KG1 (cell line): ENCODE data around the gene ZNF467.

ENCODE experiments used
- DNase-seq: peaks from one replicate; lab custom pipeline; 2025; lab: John Stamatoyannopoulos, UW

The ZNF467 gene

DNA sequence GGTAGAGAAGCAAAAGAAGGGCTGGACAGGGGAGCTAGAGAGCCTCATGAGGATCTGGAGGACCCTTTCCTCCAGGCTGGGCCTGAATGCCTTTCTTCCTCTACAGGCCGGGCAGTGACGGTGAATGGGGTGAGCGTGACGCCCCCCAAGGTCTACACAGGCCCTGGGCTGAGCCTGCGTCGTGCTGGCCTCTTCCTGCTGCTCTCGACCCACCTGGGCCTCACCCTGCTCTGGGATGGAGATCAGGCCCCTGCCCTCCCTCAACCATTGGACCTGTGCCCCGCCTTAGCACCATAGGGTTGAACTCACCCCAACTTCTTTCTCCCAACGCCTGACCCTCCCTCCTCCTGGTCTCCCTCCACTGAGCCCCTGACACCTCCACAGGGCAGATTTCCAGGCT is 12.6 kb upstream of the ZNF467 start:
- DNase-seq, result no peak

DNA sequence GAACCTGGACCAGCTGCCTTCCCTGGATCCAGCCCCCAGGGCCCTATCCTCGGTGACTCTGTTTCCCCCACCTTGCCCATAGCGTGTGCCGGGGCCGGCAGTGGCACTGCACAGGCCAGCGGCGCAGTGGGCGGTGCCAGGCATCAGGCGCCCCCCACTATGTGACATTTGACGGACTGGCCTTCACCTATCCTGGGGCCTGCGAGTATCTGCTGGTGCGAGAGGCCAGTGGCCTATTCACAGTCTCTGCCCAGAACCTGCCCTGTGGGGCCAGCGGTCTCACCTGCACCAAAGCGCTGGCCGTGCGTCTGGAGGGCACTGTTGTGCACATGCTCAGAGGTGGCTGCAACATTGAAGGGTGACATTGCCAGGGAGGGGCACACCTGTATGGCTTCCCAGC is 12.0 kb upstream of the ZNF467 start:
- no peak for DNase-seq

DNA sequence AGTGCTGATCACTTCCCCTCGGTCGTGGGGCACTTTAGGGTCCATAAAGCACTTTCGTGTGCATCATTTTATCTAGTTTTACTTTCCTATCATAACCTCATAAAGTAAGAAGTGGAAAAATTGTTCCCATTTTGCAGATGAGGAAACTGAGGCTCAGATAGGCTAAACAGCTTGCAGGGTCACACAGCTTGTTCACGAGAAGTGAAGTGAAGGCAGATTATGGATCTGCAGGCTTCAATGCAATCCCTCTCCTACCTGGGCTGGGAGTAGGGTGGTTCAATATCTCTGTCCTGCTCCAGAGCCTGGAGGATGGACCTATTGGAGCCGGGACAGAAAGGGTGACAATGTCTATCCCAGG is 10.8 kb upstream of the ZNF467 start:
- no peak for DNase-seq

DNA sequence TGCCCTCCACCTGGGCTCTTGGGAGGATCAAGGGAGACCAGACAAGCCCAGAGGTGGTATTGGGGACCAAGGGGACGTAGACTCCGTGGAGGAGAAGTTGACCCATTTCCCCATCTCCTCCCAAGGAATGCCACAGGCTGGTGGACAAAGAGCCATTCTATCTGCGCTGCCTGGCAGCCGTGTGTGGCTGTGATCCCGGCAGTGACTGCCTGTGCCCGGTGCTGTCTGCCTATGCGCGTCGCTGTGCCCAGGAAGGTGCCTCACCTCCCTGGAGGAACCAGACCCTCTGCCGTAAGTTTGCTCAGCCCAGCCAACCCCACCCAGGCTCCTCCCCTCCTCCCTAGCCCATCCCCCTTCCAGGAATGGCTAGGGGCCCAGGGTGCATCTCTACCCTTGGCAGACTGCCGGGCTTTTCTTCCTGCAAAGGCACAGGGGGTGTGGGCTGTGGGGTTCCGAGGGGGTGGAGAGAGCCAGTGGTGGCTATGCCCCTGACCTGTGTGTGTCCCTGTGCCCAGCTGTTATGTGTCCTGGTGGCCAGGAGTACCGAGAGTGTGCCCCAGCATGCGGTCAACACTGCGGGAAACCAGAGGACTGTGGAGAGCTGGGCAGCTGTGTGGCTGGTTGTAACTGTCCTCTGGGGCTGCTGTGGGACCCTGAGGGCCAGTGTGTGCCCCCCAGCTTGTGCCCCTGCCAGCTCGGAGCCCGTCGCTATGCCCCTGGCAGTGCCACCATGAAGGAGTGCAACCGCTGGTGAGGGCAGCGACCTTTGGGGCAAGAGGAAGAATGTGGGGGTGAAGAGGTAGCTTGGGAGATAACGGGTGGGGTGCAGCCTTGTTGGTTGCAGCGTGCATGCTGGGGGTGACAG is 10.2 kb upstream of the ZNF467 start:
- no peak for DNase-seq

DNA sequence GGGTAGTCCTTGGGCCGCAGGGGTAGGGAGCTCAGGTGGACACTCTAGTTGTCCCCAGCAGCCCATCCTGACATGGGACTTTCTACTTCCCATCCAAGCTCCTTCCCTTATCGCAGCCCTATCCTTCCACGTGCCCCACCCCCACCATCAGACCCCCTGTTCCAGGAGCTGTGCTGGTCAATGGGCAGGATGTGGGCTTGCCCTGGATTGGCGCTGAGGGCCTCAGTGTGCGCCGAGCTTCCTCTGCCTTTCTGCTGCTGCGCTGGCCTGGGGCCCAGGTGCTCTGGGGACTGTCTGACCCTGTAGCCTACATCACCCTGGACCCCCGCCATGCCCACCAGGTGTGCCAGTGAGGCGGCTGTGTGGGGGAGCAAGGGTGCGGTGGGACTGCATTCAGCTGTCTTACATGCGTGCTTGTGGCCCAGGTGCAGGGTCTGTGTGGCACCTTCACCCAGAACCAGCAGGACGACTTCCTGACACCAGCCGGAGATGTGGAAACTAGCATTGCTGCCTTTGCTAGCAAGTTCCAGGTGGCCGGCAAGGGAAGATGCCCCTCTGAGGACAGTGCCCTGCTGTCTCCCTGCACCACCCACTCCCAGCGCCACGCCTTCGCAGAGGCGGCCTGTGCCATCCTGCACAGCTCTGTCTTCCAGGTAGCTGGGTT is 9.4 kb upstream of the ZNF467 start:
- DNase-seq, result no peak

DNA sequence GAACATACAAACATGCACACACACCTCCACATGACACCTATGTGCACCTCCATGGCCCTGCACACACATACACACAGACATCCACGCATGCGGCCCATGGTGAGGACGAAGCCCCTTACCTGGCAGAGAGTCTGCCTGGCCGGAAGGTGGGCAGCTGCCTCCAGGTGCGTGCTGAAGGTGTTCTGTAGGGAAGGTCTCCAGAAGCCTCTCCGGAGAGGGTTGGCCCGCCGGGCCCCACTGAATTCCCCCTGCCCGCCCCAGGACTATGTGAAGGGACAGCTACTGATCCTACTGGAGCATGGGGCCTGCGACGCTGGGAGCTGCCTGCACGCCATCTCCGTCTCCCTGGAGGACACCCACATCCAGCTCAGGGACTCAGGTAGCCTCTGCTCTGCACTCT is 8.5 kb upstream of the ZNF467 start:
- no peak for DNase-seq

DNA sequence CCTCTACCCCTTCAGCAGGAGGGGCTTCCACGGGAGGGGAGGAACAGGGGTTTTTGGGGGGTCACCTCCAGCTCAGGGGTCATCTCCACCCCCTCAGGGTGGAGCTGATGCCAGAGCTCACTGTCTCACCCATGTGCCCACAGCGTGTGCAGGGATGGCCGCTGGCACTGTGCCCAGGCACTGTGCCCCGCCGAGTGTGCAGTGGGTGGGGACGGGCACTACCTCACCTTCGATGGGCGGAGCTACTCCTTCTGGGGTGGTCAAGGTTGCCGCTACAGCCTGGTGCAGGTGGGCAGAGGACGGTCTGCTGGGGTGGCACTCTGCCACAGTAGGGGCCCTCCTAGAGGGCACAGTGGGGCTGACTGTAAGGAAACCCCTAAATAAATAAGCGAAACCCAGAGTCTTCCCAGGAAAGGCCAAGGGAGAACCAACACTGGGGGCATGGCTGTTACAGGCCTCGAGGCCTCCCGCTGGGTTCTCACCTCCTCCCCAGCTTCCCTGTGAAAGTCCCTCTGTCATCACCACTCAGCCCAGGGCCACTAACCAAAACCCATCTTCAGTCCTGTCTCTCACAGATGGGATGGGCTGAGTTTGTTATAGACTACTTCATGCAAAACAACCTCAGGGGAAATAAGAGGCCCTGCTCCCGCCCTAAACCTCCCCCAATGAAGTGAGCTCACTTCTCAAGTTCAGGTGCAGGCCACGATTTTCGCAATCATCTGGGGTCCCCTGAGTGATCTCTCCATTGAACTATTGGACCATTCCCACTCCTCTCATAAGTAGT is 7.4 kb upstream of the ZNF467 start:
- DNase-seq, result no peak

DNA sequence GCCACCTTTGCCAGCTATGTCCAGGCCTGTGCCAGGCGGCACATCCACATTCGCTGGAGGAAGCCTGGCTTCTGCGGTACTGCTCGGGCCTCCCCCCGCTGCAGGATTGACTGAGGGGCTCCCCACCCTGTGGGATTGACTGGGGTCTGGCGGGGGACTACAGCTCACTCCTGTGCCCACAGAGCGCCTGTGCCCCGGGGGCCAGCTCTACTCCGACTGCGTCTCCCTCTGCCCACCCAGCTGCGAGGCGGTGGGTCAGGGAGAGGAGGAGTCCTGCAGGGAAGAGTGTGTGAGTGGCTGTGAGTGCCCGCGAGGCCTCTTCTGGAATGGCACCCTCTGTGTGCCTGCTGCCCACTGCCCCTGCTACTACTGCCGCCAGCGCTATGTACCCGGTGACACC is 6.7 kb upstream of the ZNF467 start:
- no peak for DNase-seq

DNA sequence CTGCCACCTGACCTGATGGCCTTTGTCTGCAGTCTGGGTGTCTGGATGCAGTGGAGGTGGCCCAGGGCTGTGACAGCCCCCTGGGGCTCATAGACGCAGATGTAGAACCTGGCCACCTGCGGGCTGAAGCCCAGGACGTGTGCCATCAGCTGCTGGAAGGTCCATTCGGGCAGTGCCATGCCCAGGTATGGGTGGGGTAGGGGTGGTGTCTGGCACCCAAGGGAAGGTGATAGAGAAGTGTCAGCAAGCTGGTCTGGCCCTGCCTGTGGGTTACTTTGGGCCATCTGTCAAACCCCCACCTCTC is 6.1 kb upstream of the ZNF467 start:
- DNase-seq, result no peak

DNA sequence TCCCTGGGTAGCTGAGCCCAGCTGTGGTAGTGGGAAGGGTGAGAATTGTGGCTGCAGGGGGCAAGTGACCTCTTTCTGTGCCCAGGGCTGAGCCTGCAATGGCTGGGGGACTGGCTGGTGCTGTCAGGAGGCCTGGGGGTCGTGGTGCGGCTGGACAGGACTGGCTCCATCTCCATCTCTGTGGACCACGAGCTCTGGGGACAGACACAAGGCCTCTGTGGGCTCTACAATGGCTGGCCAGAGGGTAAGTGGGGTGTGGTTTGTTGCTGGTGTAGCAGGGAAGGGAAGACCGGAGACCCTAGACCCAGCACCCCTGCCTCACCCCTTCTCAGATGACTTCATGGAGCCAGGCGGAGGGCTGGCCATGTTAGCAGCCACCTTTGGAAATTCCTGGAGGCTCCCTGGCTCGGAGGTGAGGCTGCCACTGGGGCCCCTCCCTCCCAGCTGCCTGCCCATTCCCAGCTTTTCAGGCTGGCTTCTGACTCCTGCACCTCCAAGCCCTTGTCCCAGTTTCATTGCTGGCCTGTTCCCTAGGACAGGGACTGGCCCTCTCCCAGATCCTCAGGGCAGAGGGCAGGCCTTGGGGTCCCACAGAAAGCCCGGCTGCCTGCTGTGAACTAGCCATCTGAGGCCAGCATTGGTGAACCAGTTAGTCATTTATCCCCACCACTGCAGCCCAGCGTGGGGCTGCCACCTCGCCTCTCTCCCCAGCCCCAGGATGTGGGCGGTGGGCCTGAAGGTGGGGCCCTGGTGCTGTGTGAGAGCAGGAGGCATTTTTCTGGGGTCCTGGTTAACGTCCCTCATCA is 5.5 kb upstream of the ZNF467 start:
- DNase-seq, result no peak

DNA sequence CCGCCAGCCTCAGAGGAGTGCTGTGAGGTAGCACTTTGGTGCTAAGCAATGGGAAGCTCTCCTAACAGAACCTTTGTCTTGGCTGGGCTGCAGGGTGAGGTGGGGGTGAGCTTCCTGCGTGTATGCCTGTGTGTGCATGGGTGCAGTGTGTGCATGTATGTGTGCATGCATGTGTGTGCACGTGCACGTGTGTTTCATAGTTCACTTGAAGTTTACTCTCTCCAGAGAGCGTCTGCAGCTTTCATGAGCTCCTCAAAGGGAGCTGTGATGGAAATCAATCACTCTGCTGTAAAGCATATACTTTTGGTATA is 4.9 kb upstream of the ZNF467 start:
- no peak for DNase-seq

DNA sequence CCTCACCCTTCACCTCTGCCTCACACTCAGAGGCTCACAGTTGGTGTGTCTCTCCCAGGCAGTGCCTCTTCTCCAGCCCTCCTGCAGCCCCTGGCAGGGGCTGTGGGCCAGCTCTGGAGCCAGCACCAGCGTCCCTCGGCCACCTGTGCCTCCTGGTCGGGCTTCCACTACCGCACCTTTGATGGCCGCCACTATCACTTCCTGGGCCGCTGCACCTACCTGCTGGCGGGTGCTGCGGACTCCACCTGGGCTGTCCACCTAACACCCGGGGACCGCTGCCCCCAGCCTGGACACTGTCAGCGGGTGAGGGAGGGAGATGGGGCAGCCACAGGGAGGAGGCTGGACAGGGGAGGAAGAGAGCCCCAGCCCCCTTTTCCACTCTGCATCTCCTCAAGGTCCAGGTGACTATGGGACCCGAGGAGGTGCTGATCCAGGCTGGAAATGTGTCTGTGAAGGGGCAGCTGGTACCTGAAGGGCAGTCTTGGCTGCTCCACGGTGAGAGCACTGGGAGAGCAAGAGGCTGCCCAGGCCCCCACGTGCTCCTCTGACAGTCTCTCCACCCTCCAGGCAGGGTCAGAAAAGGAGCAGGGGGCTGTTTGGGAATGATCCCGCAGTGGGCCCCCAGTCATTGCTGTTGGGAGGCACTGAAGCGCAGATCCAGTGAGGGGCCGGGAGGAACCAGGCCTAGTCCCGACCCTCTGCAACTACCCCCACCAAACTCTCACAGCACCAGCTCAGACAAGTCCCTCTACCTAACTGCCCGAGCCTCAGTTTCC is 4.4 kb upstream of the ZNF467 start:
- no peak for DNase-seq

DNA sequence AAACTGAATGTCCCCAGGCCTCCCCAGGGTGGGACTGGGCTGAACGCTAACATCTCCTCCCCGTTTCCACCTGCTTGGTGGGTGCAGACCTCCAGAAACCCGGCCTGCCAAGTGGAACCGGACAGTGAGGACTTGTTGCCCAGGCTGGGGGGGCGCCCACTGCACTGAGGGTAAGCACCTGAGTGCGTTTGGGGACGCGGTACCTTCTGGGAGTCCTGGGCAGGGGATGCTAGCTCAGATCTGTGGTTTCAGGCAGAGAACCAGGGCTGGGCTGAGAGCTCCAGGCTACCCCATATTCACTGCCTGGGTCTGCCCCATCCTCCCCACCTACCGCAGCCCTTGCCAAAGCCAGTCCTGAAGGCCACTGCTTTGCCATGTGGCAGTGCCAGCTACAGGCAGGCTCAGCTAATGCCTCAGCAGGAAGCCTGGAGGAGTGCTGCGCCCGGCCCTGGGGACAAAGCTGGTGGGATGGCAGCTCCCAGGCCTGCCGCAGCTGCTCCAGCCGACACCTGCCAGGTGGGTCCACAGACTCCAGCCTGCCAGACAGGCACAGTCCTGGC is 3.5 kb upstream of the ZNF467 start:
- no peak for DNase-seq

DNA sequence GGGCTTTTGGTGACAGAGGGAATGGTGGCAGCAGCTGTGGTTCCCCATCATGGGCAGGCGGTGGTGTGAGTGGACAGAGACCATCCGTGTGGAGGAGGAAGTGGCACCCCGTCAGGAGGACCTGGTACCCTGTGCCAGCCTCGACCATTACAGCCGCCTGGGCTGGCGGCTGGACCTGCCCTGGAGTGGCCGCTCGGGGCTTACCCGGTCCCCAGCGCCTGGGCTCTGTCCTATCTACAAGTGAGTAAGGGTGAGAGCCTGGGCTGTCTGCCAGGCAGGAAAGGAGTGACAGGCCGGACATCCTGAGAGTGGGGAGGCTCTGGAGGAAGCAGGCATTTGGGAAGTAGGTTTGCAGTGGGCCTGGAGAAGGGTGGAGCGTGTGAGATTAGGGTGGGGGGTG is 2.9 kb upstream of the ZNF467 start:
- no peak for DNase-seq

DNA sequence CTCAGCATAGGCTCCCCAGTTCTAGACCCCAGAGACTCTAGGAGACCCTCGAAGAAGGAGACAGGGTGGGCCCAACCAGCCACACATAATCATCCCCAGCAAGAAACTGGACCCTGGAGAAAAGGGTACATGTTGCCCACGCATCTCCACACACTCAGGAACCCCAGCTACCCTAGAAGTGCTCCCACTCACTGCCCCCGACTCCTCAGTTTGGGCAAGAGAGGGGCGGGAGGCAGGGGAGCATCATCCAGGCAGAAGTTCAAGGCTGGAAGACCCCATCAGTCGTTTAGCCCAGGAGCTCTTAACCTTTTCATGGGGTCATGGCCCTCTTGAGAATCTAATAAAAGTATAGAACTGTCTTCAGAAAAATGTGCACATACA is 1.8 kb upstream of the ZNF467 start:
- no peak for DNase-seq

DNA sequence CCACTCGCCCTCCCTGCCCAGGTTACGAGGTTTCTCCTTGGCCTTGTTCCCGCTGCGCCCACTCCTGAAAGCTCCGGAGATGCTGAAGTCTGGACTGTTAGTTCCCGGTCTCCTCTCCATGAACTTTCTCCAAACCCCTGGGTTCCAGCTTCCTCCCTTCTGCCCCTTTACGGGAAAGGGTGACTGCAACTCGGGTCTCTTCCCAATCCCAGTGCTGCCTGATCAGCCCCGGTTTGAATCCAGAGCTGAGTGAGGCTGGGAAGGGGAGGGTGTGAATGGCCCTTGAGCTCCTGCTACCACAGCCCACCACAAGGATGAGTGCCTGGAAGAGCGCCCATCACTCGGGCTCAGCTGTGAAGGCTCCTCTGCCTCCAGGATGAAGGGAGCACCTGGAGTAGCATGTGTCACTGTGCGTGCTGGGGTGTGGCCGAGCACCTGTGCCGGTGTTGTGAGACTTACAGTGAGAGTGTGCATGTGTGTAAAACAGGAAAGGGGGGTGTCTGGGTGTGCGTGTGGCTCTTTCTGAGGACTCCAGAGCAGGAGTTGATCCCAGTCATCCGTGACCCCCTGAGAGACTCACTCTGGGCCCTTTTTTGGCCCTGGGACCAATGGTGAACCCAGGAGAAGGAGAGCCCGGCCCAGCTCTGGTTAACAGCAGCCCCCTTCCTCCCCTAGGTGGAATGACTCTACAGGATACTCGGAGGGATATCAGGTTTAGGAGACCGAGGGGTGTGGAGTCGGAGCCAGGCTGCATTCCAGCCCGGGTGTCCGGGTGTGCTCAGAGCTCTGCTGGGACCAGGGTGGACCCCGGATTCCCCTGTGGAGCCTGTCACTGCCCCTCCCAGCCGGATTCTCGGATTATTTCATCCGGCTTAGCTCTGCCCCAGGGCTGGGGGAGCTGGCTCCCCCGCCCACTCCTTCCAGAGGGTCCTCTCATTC is 1.1 kb upstream of the ZNF467 start:
- no peak for DNase-seq

DNA sequence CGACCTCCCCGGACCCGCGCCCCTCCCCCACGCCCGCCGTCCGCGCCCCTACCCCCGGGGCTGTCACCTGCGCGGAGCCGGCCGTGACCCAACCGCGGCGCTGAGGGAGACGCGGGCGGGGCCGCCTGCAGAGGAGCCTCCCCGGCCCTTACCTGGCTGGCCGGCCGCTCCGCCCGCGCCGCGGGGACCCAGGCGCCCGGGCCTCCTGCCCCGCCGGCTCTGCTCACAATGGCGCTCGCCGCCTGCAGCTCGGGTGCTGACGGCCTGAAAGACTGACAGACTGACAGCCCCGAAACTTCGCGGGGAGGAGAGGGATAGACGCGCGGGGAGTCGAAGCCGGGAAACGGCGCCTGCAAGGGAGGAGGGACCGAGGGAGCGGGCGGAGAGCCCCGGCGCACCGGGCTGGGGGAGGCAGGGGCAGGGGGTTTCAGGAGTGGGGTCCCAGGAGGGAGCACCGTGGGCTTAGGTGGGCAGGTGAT is 393 bp downstream of the ZNF467 start:
- no peak for DNase-seq

DNA sequence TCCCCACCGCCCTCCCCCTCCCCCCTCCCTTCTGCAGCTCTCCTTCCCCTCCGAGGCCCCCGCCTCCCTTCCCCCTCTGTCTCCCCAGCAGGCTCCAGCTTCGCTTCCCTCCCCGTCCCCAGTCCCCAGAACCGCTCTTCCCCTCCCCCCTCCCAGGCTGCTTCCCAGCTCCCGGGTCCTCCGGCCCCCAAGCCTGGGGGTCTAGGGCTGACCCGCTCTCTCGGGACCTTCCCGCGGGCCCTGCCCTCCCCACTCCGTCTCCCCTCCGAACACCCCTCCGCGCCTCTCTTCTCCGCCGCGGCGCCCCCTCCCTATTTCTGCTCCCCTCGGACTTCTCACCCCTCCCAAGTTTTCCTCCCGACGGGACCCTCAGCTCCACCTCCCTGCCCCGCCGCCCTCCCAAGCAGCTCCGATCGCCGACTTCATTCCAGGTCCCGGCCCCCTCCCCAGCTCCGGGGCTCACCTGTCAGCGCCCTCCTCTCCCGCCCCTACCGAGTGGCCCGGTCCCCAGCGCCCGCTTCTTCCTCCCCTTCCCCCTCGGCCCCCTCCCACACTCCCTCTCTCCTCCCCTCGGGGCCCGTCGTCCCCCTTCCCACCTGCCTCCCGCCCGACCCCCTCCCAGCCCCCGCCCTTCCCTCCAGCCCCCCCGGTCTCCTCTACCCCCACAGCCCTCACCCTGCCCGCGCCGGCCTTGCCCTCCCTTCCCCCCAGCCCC is 990 bp downstream of the ZNF467 start:
- DNase-seq, result no peak

DNA sequence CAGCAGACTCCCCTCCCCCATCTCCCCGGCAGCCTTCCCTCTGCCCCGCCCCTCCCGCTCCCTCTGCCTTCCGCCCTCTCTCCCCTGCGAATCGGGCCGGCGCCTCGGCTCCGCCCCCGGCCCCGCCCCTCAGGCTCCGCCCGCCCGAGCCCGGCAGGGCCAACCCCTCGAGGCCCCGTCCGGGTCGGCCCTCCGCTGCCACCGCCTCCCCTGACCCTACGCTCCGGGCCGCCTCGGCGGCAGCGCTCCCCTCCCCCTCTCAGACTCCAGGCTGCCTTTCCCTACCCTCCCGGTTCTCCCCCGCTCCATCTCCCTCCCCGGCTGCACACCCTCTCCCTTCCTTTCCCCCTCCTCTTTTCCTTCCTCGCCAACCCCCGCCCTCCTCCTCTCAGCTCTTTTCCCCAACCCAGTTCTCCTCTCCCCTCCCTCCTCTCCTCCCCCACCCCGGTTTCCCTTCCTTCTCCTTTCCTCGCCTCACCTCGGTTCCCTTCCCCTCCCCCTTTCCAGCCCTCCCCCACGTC is 1.6 kb downstream of the ZNF467 start:
- DNase-seq, result peak; percentile 34
